Activated T-helper 1 cell treated with Interleukin-2 at 50 U/mL for 16 hours (primary cell): ENCODE measurements around the gene KIFC3.
A peak's percentile ranks its signal among the peaks of the same experiment; 100 is the strongest.
"Not testable (repeated sequence)": the region's sequence is repeated elsewhere in the genome, so short reads cannot be mapped to it uniquely, and the experiment has no call there.

ENCODE experiments used
- DNase-seq: peaks from one replicate; pipeline ENCODE4 v3.0.0-alpha.2; 2020; ENCODE audit warnings: low read depth

The KIFC3 gene

GRCh38 chr16:57739756-57740422 lies 62.4 kb downstream of the KIFC3 start:
- no peak for DNase-seq

DNA sequence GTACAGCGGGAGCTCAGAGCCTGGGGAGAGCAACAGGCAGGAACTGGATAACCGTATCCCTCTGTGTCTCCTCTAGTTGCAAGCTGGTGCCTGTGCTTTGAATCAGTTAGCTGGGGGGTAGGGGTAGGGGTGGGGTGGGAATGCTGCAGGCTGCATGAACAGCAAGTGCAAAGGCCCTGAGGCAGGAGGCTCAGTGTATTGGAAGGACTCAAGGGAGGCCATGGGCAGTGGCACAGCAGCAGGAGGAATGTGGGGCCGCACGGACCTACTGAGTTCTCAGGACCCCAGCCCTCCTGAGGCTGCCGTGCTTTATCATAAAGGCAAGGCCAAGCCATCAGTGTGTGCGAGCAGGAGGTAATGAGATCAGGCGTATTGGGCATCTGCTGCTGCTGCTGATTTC lies 63.4 kb downstream of the KIFC3 start:
- DNase-seq: no peak

DNA sequence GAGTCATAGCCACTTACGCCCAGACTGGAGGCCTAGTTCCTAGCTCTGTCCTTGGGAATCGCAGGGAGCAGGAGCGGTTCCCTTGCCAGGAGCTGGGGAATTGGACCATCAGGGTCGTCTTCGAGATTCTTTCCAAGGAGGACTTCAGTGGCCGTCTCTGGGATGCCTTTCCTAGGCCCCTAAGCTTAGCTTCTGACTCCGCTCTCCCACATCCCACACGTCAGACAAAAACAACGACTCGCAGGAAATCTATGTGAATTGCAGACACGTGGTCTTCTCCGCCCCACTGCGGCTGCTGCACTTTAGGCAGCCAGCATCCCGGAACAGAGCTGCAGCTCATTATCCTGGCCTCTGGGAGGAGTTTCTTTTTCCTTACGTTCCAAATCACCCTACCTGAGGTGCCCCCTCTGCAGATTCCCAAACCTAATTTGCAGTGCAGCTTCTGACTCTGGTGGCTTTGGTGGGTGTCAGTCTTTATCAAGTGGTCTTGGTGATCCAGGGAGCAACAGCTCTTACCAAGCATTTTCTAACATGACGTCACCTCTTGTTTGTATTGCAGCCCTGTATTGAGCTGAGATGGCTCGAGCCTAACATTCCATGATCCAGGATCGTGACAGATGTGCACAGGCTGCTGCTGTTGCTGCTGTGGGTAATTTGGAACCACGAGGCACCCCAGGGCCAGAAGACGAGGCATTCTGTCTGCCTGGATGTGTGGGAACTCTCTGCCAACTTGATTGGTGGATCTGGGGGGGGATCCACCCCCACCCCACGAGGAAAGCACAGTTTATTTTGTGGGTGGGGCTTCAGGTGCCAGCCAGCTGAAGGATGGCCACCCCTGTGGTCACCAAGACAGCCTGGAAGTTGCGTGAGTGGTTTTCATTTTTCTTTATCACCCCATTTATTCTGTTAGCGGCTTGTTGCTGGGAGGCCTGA lies 65.6 kb downstream of the KIFC3 start:
- peak; percentile 23 for DNase-seq

GRCh38 chr16:57735755-57736418 lies 66.4 kb downstream of the KIFC3 start, which contains the start of gene KATNB1:
Gene KATNB1 (plus strand): TSS chr16:57735770. CDS start chr16:57737244, 1,474 bp downstream.
- DNase-seq: no peak

GRCh38 chr16:57734925-57735754 lies 67.2 kb downstream of the KIFC3 start:
- peak; percentile 96 for DNase-seq

- DNase-seq: no peak
Observed at GRCh38 chr16:57734308-57734924, 67.9 kb downstream of the KIFC3 start.

DNA sequence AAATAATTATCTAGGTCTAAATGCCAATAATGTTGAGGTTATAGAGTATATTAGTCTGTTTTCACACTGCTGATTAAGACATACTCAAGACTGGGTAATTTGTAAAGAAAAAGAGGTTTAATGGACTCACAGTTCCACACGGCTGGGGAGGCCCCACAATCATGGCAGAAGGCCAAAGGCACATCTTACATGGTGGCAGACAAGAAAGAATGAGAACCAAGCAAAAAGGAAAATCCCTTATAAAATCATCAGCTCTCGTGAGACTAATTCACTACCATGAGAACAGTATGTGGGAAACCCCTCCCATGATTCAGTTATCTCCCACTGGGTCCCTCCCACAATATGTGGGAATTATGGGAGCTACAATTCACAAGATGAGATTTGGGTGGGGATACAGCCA lies 69.6 kb downstream of the KIFC3 start:
- DNase-seq: no peak

DNA sequence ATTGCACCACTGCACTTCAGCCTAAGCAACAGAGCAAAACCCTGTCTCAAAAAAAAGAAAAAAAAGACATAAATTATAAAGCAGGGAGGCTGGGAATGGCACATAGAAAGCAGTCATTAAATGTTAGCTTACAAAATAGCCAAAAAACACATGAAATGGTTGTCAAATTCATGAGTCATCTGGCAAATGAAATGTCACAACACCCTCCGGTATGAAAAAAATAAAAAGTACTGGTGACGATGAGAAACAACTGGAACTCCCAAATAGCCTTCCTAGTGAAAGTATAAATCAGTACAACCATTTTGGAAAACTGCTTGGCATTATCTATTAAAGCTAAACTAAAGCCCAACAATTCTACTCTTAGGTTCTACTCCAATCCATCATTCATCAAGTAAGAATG lies 70.3 kb downstream of the KIFC3 start:
- DNase-seq: no peak

DNA sequence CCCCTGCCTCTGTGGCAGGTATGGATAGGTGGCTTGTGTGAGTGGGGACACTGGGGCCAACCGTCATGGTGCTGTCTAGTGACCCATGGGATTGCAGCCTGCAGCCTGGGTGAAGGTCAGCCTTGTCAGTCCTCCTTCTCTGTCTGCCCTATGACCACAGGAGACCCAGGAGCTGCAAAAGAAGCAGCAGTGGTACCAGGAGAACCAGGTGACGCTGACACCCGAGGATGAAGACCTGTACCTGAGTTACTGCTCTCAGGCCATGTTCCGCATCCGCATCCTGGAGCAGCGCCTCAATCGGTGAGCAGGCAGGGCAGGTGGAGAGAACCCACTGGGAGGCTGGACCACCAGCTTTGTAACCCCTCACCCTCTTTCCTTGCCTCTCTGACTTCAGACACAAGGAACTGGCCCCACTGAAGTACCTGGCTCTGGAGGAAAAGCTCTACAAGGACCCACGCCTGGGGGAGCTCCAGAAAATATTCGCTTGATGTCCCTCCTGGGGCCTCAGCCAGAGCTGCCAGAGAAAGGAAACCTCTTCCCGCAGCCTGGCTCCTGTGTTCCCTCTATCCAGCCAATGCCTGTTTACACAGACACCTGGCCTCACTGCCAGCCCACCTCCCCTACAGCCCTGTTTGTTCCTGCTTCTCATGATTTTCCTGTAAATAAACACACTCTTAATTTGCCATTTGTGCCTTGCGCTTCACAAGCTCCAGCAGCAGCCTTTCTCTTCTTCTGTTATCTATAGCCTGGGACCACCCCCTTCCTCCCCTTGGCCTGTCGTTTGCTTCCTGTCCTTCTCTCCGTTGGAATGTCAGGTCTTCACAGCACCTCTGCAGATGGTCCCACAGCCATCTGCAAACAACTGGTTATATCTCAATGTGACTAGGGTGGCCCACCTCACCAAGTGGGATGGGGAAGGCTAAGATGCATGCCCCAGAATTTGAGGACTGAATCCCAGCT lies 71.2 kb downstream of the KIFC3 start:
- DNase-seq: no peak

DNA sequence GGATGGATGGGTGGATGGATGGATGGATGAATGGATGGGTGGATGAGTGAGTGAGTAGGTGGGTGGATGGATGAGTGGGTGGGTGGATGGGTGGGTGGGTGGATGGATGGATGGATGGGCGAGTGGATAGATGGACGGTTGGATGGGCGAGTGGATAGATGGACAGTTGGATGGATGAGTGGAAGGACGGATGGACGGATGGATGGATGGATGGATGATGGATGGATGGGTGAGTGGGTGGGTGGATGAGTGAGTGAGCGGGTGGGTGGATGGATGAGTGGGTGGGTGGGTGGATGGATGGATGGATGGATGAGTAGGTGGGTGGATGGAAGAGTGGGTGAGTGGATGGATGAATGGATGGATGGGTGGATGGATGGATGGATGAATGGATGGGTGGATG lies 72.4 kb downstream of the KIFC3 start:
- not testable (repeated sequence) for DNase-seq

- no peak for DNase-seq
Observed at GRCh38 chr16:57729182-57729484, 73.2 kb downstream of the KIFC3 start.

- no peak for DNase-seq
Observed at GRCh38 chr16:57728336-57729181, 73.7 kb downstream of the KIFC3 start.

GRCh38 chr16:57727610-57728009 lies 74.7 kb downstream of the KIFC3 start:
- DNase-seq: no peak

DNA sequence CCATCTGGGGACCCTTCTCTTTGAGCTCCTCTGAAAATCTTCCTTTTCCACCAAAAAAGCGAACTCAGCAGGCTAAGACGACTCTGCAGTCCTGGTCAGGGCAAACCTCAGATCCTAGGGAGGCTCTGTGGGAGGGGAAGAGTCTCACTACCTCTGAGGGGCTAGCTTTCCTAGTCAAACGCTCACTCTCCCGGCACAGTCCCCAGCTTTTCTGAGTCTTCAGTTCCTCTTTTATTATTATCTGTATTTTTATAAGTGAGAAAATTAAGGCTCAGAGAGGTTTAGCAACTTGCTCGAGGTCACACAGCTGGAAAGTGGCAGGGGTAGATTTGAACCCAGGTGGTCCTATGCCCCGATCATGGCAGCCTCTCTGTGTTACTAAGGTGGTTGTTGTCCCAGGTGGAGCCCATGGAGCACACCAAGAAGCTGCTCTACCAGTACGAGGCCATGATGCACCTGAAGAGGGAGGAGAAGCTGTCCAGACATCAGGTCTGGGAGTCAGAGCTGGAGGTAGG lies 75.8 kb downstream of the KIFC3 start:
- DNase-seq: no peak

DNA sequence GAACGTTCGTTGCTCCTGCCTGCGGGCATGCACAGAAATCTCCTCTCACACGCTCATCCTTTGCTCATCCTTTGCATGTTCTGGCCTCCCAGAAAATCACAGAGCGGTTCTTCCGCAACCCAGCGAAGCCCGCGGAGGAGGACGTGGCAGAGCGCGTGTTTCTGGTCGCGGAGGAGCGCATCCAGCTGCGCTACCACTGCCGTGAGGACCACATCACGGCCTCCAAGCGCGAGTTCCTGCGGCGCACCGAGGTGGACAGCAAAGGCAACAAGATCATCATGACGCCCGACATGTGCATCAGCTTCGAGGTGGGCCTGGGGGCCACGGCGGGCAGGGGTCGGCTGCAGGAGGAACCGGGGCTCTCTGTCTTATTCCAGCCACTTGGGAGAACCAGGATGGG lies 76.3 kb downstream of the KIFC3 start:
- DNase-seq: no peak

GRCh38 chr16:57725554-57725953 lies 76.7 kb downstream of the KIFC3 start:
- no peak for DNase-seq

GRCh38 chr16:57725151-57725550 lies 77.1 kb downstream of the KIFC3 start:
- no peak for DNase-seq

DNA sequence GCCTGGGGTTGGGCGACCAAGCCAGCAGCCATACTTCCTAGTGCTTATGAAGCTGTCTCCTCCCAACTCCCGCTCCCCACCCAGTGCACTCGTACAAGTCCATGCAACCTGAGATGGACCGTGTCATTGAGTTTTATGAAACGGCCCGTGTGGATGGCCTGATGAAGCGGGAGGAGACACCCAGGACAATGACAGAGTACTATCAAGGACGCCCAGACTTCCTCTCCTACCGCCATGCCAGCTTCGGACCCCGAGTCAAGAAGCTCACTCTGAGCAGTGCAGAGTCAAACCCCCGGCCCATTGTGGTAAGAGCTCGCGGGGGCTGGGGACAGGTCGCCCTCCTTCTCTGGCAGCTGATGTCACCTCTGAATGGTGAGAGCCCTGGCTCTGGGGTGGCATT lies 77.8 kb downstream of the KIFC3 start:
- DNase-seq: no peak

- DNase-seq: no peak
Observed at GRCh38 chr16:57723170-57723569, 79.1 kb downstream of the KIFC3 start.
